Vagina (tissue), 2 donors: ENCODE measurements around the gene PLA2R1.

Experiments
- CTCF ChIP-seq, 3 experiments: fragments of 450-650 bp in 2 of 3; fragments of 200-600 bp in 1 of 3; sonication (generic) in 1 of 3; IDR thresholded peaks; one replicate each; pipeline ENCODE4 v1.5.1; 2017 to 2019; ENCODE audit warnings: antibody characterized with exemption in 3 of 3, mild to moderate bottlenecking in 2 of 3, moderate library complexity in 2 of 3
- POLR2AphosphoS5 ChIP-seq, 2 donors: sonication (generic); formaldehyde crosslinking; IDR thresholded peaks; one replicate each; pipeline ENCODE4 v1.9.0; 2017; ENCODE audit warnings: antibody characterized with exemption in 2 of 2, mild to moderate bottlenecking in 2 of 2, low read depth in 1 of 2; ENCODE audit not compliant: insufficient read depth in 1 of 2

GRCh38 chr2:160109243-160109642 lies 46.8 kb upstream of the PLA2R1 start:
- TF ChIP-seq POLR2AphosphoS5 (IDR thresholded peaks at IDR 0.05; ENCODE audit: insufficient read depth in 1 of 2, low read depth in 1 of 2) (no peak), CTCF (IDR thresholded peaks at IDR 0.05) (no peak)
